Panc1 (cell line): ENCODE measurements around the gene ALK. TPM values are rescaled to one million over a fixed set of nuclear protein-coding genes. Genes with fewer than 3 reads are reported as not detected.

Experiments used
- ATAC-seq: fragments of 200-7000 bp; cut with Tn5 transposase; 2 replicates; pipeline ENCODE4 v1.9.1; 2020; ENCODE audit warnings: mild to moderate bottlenecking, moderate library complexity
- BruUV-seq: library from RNA; stranded (reverse); fragments of 400-500 nt; replicated peaks from 2 replicates; lab custom pipeline; 2021; lab: Mats Ljungman, UMichigan
- CTCF ChIA-PET: fragments of 300-600 bp; sonication (Branson Sonifier 250); formaldehyde crosslinking; loops from one replicate; lab custom pipeline; 2022; ENCODE audit warnings: antibody characterized with exemption; lab: Charles Lee
- POLR2A ChIA-PET: fragments of 300-600 bp; sonication (Branson Sonifier 250); formaldehyde crosslinking; loops from one replicate; lab custom pipeline; 2022; ENCODE audit warnings: antibody characterized with exemption; lab: Charles Lee
- DNase-seq: peaks from one replicate; pipeline ENCODE4 v3.0.0-alpha.2; 2010; ENCODE audit warnings: low read depth, low spot score
- H3K27ac ChIP-seq: 2 replicates; pipeline ENCODE4 v1.5.1; 2011; ENCODE audit warnings: mild to moderate bottlenecking, low read length, inconsistent platforms
- H3K27me3 ChIP-seq: fragments of 200-500 bp; sonication (Bioruptor generic); 2 replicates; pipeline ENCODE4 v1.6.0; 2014; ENCODE audit warnings: low read length, inconsistent platforms; ENCODE audit not compliant: control insufficient read depth, insufficient read depth
- H3K36me3 ChIP-seq: fragments of 200-500 bp; sonication (Bioruptor generic); 2 replicates; pipeline ENCODE4 v1.5.1; 2014; ENCODE audit warnings: inconsistent platforms, mild to moderate bottlenecking, low read length, moderate library complexity; ENCODE audit not compliant: control insufficient read depth, insufficient read depth
- H3K4me1 ChIP-seq: 2 replicates; pipeline ENCODE4 v1.5.1; 2011; ENCODE audit warnings: inconsistent platforms, mild to moderate bottlenecking, low read length, moderate library complexity; ENCODE audit not compliant: control insufficient read depth, insufficient read depth
- H3K4me3 ChIP-seq, 2 experiments: 2 replicates each; pipeline ENCODE4 v1.5.1; 2011 to 2012; ENCODE audit warnings: low read depth in 2 of 2, low read length in 2 of 2, mild to moderate bottlenecking in 2 of 2, inconsistent platforms in 1 of 2, moderate library complexity in 1 of 2
- H3K9me3 ChIP-seq: fragments of 200-500 bp; sonication (Bioruptor generic); 2 replicates; pipeline ENCODE4 v1.5.1; 2014; ENCODE audit warnings: low read depth, mild to moderate bottlenecking, inconsistent platforms, low read length, moderate library complexity; ENCODE audit not compliant: control insufficient read depth, insufficient read depth
- CTCF ChIP-seq: fragments of 450-650 bp; IDR thresholded peaks from 2 replicates; pipeline ENCODE4 v1.5.1; 2017; ENCODE audit warnings: mild to moderate bottlenecking
- POLR2AphosphoS5 ChIP-seq: IDR thresholded peaks from 2 replicates; pipeline ENCODE4 v1.6.1; 2012; ENCODE audit warnings: mild to moderate bottlenecking, low read depth, low read length, moderate library complexity
- SIN3A ChIP-seq: IDR thresholded peaks from 2 replicates; pipeline ENCODE4 v1.6.1; 2012; ENCODE audit warnings: low read depth, mild to moderate bottlenecking, low read length, moderate library complexity, borderline replicate concordance; ENCODE audit not compliant: insufficient read depth
- TCF7L2 ChIP-seq: IDR thresholded peaks from 2 replicates; pipeline ENCODE4 v1.6.1; 2011; ENCODE audit warnings: mild to moderate bottlenecking, low read depth, low read length, inconsistent platforms
- in situ Hi-C: cut with HindIII; loops from 2 replicates; pipeline ENCODE4 v1.10.0; 2016; ENCODE audit warnings: low sequenced_read_pairs, low pct_unique_long_range_greater_than_20kb
- intact Hi-C: fragments of 100-400 bp; cut with micrococcal nuclease; formaldehyde crosslinking; loops from one replicate; pipeline ENCODE4 v1.10.0; 2022; ENCODE audit not compliant: unreplicated experiment
- total RNA-seq: library from RNA; stranded (reverse); gene quantifications from one replicate; pipeline ENCODE4 v1.2.1, GENCODE V29; 2021; ENCODE audit not compliant: unreplicated experiment
- TF ChIP-seq, protein P1 (sequence below), 2 experiments: IDR thresholded peaks; 2 replicates each; pipeline ENCODE4 v1.6.1; 2011 to 2012; ENCODE audit warnings: low read depth in 2 of 2, control low read depth in 1 of 2, low read length in 1 of 2, mild to moderate bottlenecking in 1 of 2, moderate library complexity in 1 of 2; ENCODE audit not compliant: insufficient read depth in 1 of 2

ALK gene
- total RNA-seq, 1 experiment from 2014 or later, result not detected

DNA sequence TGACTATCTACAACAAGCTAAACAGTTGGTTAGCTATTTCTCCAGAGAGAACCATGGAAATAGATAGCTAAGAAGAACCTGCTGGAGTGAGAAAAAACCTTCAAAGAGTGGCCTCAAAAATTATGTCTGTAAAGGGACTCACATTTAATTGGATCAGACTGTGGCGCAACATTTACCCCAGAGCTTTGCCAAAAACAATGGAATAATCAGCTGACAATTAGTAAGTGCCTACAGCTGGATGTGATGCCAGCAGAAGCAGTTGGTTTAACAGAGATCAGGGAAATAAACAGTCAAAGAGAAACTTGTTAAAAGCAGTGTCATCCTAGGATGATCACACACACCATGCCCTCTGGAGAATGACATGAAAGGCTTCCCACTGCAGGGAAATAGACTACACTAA is 495.5 kb downstream of the ALK start:
- peaks cover 13% of the 10 kb centered on the region for H3K27me3 ChIP-seq
- H3K4me1 ChIP-seq, result no peaks in the 10 kb centered on the region
- POLR2A ChIA-PET, result no interaction called here
- DNase-seq (no peak), ATAC-seq (no peak)
- in situ Hi-C loops (no loop called here), intact Hi-C loops (no loop called here)
- no peak overlapping the region for H3K27ac ChIP-seq
- no peaks in the 10 kb centered on the region for H3K9me3 ChIP-seq
- BruUV-seq, result no TSS peak
- no peaks in the 10 kb centered on the region for H3K36me3 ChIP-seq
- no peak overlapping the region for H3K4me3 ChIP-seq
- CTCF ChIA-PET, result no interaction called here
- TF ChIP-seq CTCF (no peak), POLR2AphosphoS5 (no peak), TCF7L2 (no peak)
- TF ChIP-seq, protein P1, sequence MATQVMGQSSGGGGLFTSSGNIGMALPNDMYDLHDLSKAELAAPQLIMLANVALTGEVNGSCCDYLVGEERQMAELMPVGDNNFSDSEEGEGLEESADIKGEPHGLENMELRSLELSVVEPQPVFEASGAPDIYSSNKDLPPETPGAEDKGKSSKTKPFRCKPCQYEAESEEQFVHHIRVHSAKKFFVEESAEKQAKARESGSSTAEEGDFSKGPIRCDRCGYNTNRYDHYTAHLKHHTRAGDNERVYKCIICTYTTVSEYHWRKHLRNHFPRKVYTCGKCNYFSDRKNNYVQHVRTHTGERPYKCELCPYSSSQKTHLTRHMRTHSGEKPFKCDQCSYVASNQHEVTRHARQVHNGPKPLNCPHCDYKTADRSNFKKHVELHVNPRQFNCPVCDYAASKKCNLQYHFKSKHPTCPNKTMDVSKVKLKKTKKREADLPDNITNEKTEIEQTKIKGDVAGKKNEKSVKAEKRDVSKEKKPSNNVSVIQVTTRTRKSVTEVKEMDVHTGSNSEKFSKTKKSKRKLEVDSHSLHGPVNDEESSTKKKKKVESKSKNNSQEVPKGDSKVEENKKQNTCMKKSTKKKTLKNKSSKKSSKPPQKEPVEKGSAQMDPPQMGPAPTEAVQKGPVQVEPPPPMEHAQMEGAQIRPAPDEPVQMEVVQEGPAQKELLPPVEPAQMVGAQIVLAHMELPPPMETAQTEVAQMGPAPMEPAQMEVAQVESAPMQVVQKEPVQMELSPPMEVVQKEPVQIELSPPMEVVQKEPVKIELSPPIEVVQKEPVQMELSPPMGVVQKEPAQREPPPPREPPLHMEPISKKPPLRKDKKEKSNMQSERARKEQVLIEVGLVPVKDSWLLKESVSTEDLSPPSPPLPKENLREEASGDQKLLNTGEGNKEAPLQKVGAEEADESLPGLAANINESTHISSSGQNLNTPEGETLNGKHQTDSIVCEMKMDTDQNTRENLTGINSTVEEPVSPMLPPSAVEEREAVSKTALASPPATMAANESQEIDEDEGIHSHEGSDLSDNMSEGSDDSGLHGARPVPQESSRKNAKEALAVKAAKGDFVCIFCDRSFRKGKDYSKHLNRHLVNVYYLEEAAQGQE (IDR thresholded peaks at IDR 0.05; ENCODE audit: insufficient read depth in 1 of 2, low read depth in 2 of 2, low read length in 1 of 2), result no peak

DNA sequence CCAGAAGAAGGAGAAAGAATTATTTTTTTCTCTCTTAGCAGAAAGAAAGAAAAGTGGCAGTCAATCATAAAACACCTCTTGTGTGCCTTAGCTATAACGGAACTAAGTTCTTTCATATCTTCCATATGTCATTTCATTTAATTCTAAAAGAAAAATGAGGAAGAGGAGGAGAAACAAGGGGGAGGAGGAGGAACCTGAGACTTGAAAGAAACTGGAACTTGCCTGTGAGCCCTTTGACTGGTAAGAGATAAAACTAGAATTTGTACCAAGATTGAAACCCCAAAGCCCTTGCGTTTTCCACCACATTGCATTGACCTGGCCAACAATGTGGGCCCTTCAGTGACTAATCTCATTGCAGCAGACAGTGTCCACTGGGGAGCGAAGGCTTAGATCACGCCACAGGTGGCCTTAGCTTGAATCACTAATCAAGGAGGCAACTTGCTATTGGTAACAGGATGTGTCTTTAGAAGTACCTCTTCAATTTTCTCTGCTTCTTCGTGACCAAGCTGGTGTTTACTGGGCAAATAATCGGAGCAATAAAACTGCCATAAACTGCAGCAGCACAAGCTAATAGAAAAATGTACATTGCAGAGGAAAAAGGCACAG is 498.2 kb downstream of the ALK start:
- Histone ChIP-seq H3K36me3 (no peaks in the 10 kb centered on the region; the same call in 1 of the 2 replicates), H3K9me3 (no peaks in the 10 kb centered on the region), H3K4me1 (no peaks in the 10 kb centered on the region), H3K27me3 (peaks cover 18% of the 10 kb centered on the region), H3K4me3 (no peak overlapping the region), H3K27ac (no peak overlapping the region)
- POLR2A ChIA-PET, result no interaction called here
- intact Hi-C loops, result no loop called here
- no TSS peak for BruUV-seq
- in situ Hi-C loops, result no loop called here
- DNase-seq, result no peak
- TF ChIP-seq, protein P1 (IDR thresholded peaks at IDR 0.05; ENCODE audit: insufficient read depth in 1 of 2, low read depth in 2 of 2, low read length in 1 of 2), result no peak
- TF ChIP-seq CTCF, result no peak
- no peak for TF ChIP-seq POLR2AphosphoS5
- TF ChIP-seq TCF7L2, result no peak
- no peak for TF ChIP-seq SIN3A
- ATAC-seq, result no peak
- CTCF ChIA-PET, result no interaction called here
